GM19397 (cell line): ENCODE results near the gene SCARF1.

Source experiments
- ATAC-seq: cut with Tn5 transposase; IDR thresholded peaks from one replicate; pipeline ENCODE4 v1.9.1; 2021; ENCODE audit warnings: mild to moderate bottlenecking, moderate library complexity; ENCODE audit not compliant: unreplicated experiment

SCARF1 gene

GRCh38 chr17:1648173-1648962 lies 2.8 kb upstream of the SCARF1 start:
- peak; percentile 3 for ATAC-seq

GRCh38 chr17:1647802-1648171 lies 2.3 kb upstream of the SCARF1 start:
- no peak for ATAC-seq

- ATAC-seq: no peak
These were observed 805 bp upstream of the SCARF1 start for GRCh38 chr17:1646199-1646875.

- ATAC-seq: no peak
These were observed 882 bp downstream of the SCARF1 start for GRCh38 chr17:1644493-1645206.

- no peak for ATAC-seq
These were observed 1.5 kb downstream of the SCARF1 start for GRCh38 chr17:1643999-1644492.

GRCh38 chr17:1643293-1643998 lies 2.1 kb downstream of the SCARF1 start:
- no peak for ATAC-seq

- ATAC-seq: no peak
These were observed 4.5 kb downstream of the SCARF1 start for GRCh38 chr17:1641065-1641403.

GRCh38 chr17:1640329-1641064 lies 5.0 kb downstream of the SCARF1 start:
- no peak for ATAC-seq

GRCh38 chr17:1639549-1640180 lies 5.9 kb downstream of the SCARF1 start:
- no peak for ATAC-seq

GRCh38 chr17:1638624-1639300 lies 6.8 kb downstream of the SCARF1 start:
- ATAC-seq: no peak

- ATAC-seq: no peak
These were observed 7.4 kb downstream of the SCARF1 start for GRCh38 chr17:1638171-1638590.

- ATAC-seq: no peak
These were observed 8.7 kb downstream of the SCARF1 start for GRCh38 chr17:1636732-1637285.

GRCh38 chr17:1635675-1636465 lies 9.7 kb downstream of the SCARF1 start:
- no peak for ATAC-seq

GRCh38 chr17:1634841-1635650 lies 10.5 kb downstream of the SCARF1 start:
- no peak for ATAC-seq

GRCh38 chr17:1630662-1631061 lies 14.9 kb downstream of the SCARF1 start:
- ATAC-seq: no peak

GRCh38 chr17:1629504-1630310 lies 15.8 kb downstream of the SCARF1 start:
- ATAC-seq: no peak
